Nephron (organoid): ENCODE measurements around the gene FAR2.

Experiments
- H3K27ac Mint-ChIP-seq, 3 experiments: 2 replicates each; pipeline ENCODE4 v1.8.0; 2020; ENCODE audit warnings: mixed read lengths in 3 of 3, mild to moderate bottlenecking in 2 of 3, moderate library complexity in 1 of 3
- H3K27me3 Mint-ChIP-seq: 2 replicates; pipeline ENCODE4 v1.8.0; 2021; ENCODE audit warnings: low read depth, mild to moderate bottlenecking, moderate library complexity, mixed read lengths
- H3K36me3 Mint-ChIP-seq: 2 replicates; pipeline ENCODE4 v1.8.0; 2020; ENCODE audit warnings: low read depth, mixed read lengths
- H3K4me1 Mint-ChIP-seq: 2 replicates; pipeline ENCODE4 v1.8.0; 2020; ENCODE audit warnings: mixed read lengths
- H3K4me3 Mint-ChIP-seq, 3 experiments: 2 replicates each; pipeline ENCODE4 v1.8.0; 2020; ENCODE audit warnings: mild to moderate bottlenecking in 3 of 3, mixed read lengths in 3 of 3, moderate library complexity in 2 of 3
- H3K9me3 Mint-ChIP-seq: 2 replicates; pipeline ENCODE4 v1.8.0; 2020; ENCODE audit warnings: mixed read lengths
- TF ChIP-seq, protein P1 (sequence below), 3 experiments: fragments of 200-600 bp; sonication (generic); IDR thresholded peaks; one replicate each; pipeline ENCODE4 v1.5.0; 2021; ENCODE audit warnings: antibody characterized with exemption in 3 of 3; ENCODE audit not compliant: unreplicated experiment in 3 of 3

The FAR2 gene

DNA sequence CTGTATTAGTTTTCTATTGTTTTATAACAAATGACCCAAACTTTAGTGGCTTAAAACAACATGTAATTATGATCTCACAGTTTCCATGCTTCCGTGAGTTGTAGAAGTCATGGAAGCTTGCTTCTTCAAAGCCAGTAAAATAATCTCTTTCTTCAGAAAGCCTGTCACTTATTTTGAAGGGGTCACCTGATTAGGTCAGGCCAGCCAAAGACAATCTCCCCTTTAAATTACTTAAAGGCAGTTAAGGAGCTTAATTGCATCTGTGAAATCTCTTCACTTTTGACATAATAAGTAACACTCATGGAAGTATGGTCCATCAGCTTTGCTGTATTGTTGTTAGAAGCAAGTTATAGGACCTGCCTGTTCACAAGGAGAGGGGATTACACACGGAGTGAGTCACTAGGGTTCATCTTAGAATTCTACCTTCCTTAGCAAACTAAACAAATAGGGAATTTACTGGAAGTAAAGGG is 89.8 kb downstream of the FAR2 start:
- Mint-ChIP-seq H3K27me3 (no peaks in the 10 kb centered on the region), H3K4me1 (peaks cover 21% of the 10 kb centered on the region), H3K27ac (no peak overlapping the region), H3K9me3 (no peaks in the 10 kb centered on the region), H3K4me3 (no peak overlapping the region), H3K36me3 (no peaks in the 10 kb centered on the region)
- TF ChIP-seq, protein P1, sequence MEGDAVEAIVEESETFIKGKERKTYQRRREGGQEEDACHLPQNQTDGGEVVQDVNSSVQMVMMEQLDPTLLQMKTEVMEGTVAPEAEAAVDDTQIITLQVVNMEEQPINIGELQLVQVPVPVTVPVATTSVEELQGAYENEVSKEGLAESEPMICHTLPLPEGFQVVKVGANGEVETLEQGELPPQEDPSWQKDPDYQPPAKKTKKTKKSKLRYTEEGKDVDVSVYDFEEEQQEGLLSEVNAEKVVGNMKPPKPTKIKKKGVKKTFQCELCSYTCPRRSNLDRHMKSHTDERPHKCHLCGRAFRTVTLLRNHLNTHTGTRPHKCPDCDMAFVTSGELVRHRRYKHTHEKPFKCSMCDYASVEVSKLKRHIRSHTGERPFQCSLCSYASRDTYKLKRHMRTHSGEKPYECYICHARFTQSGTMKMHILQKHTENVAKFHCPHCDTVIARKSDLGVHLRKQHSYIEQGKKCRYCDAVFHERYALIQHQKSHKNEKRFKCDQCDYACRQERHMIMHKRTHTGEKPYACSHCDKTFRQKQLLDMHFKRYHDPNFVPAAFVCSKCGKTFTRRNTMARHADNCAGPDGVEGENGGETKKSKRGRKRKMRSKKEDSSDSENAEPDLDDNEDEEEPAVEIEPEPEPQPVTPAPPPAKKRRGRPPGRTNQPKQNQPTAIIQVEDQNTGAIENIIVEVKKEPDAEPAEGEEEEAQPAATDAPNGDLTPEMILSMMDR (IDR thresholded peaks at IDR 0.05; ENCODE audit: unreplicated experiment in 3 of 3) = no peak

DNA sequence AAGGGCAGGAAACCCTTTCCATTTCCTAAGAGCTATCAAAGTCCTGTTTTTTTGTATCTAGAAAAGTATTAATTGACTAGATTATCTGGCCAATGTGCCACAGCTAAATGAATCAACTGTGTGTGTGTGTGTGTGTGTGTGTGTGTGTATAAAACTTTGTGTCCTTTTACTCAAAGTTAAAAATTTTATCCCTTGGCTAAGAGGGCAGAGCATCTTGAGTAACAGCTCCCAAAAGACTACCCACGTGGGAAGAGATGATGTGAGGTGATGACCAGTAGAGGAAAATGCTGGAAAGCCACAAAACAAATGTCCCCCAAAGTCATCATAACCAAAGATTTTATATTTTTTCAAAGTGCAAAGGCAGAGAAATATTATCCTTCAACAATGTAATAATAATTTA is 90.3 kb downstream of the FAR2 start:
- Mint-ChIP-seq H3K36me3 (no peaks in the 10 kb centered on the region), H3K4me1 (peaks cover 21% of the 10 kb centered on the region), H3K27ac (no peak overlapping the region), H3K9me3 (no peaks in the 10 kb centered on the region), H3K27me3 (no peaks in the 10 kb centered on the region), H3K4me3 (no peak overlapping the region)
- TF ChIP-seq, protein P1 (IDR thresholded peaks at IDR 0.05; ENCODE audit: unreplicated experiment in 3 of 3) = no peak

DNA sequence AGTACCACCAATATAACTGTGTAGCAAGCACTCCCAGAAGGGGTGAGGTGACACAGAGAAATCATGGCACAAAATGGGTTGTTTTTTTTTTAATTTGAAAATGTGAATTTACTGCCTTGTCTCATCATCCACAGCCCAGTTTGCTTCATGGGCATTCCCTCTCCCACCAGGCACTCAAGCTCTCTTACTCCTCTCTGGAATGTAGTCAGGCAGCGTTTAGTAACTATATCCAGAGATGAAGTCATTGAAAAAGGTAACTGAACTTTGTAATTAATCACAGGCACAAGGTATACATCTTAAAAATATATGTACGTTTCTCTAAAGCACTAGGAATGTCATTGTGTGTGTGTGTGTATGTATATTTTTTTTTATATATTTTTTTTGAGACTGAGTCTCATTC is 91.4 kb downstream of the FAR2 start:
- no peaks in the 10 kb centered on the region for H3K36me3 Mint-ChIP-seq
- TF ChIP-seq, protein P1 (IDR thresholded peaks at IDR 0.05; ENCODE audit: unreplicated experiment in 3 of 3) = no peak
- H3K27ac Mint-ChIP-seq = no peak overlapping the region
- no peaks in the 10 kb centered on the region for H3K27me3 Mint-ChIP-seq
- H3K4me3 Mint-ChIP-seq = no peak overlapping the region
- H3K4me1 Mint-ChIP-seq = peaks cover 21% of the 10 kb centered on the region
- no peaks in the 10 kb centered on the region for H3K9me3 Mint-ChIP-seq

DNA sequence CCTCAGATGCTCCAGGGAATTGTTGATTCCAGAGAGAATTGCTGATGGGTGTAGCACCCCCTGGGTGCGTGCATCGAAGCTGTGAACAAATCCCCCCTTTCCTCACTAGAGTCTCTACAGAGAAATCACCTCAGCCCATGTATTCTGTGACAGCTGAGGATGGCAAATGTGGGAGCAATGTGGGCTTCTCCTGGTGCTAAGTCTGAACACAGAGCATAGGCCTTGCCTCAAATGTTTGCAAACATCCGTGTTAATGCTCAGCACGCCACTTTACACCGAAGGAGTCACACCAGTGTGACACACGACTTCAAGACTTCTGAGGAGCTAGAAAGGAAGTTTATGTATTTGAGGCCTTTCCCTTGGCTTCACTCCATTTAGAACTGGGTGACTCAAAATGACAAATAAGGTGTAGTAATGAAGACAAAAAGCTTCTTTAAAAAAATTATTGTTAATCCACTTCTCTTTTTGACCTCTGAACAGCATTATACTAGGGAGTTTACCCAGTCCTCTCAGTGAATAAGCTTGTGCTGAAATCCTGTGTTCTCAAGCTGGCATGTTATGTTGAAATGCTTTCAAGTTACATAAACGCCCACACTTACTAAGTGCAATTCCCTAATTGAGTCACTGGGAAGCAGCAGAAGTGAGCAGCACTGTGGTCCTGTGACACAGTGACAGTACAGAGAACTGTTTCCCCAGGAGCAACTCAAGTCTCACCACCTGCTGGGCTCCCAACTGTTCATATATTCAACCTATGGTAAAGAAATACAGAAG is 92.9 kb downstream of the FAR2 start:
- Mint-ChIP-seq H3K27ac (peak overlapping the region in 1 of 3 experiments; percentile 13), H3K9me3 (no peaks in the 10 kb centered on the region), H3K4me3 (no peak overlapping the region), H3K4me1 (peaks cover 21% of the 10 kb centered on the region), H3K36me3 (no peaks in the 10 kb centered on the region), H3K27me3 (no peaks in the 10 kb centered on the region)
- TF ChIP-seq, protein P1 (IDR thresholded peaks at IDR 0.05; ENCODE audit: unreplicated experiment in 3 of 3) = no peak

DNA sequence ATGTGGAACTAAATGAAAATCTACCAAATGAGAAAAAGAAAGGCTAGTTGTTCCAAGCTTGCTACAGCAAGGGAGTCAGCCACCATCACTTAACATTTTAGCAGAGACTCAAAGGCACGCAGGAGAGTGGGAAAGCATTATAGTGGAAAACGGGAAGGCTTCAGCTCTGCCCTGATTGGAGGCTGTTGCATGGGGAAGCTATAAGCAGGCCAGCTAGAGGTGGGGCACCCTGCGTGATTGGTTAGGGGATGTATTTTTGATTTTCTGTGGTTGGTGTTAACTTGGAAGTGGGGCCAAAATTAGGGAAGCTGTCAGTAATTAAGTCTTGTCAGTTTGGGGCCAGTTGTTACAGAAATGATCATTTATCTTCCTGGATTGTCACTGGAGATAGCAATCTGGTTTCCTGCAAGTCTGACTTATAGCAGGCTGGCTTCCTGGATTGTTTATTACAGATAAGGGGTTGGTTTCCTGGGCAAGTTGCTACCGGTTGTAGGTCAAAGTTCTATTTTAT is 93.9 kb downstream of the FAR2 start:
- Mint-ChIP-seq H3K4me3 (no peak overlapping the region), H3K27me3 (no peaks in the 10 kb centered on the region), H3K9me3 (no peaks in the 10 kb centered on the region), H3K27ac (no peak overlapping the region), H3K36me3 (no peaks in the 10 kb centered on the region), H3K4me1 (peaks cover 21% of the 10 kb centered on the region)
- TF ChIP-seq, protein P1 (IDR thresholded peaks at IDR 0.05; ENCODE audit: unreplicated experiment in 3 of 3) = no peak
